GM23338 (cell line): ENCODE data around the gene SLBP. TPM values are rescaled to one million over a fixed set of nuclear protein-coding genes. Genes with fewer than 3 reads are reported as not detected.

Source experiments
- ATAC-seq: fragments of 200-7000 bp; cut with Tn5 transposase; 3 replicates; pipeline ENCODE4 v1.9.1; 2020
- DNase-seq: peaks from one replicate; pipeline ENCODE4 v3.0.0-alpha.2; 2015; ENCODE audit warnings: low spot score
- H2AFZ ChIP-seq: fragments of 200-600 bp; sonication (generic); 2 replicates; pipeline ENCODE4 v1.8.0; 2016; ENCODE audit warnings: antibody characterized with exemption, mild to moderate bottlenecking, moderate library complexity
- H3F3A ChIP-seq: fragments of 200-600 bp; sonication (generic); replicated peaks from 2 replicates; pipeline ENCODE4 v1.8.0; 2017; ENCODE audit warnings: antibody characterized with exemption, mixed run types, low read depth
- H3K27ac ChIP-seq: fragments of 200-600 bp; sonication (generic); 2 replicates; pipeline ENCODE4 v1.6.1; 2016; ENCODE audit warnings: low read depth
- H3K27me3 ChIP-seq: fragments of 200-600 bp; sonication (generic); 2 replicates; pipeline ENCODE4 v1.8.0; 2016; ENCODE audit warnings: mild to moderate bottlenecking, mixed run types, moderate library complexity; ENCODE audit not compliant: insufficient read depth
- H3K36me3 ChIP-seq: fragments of 200-600 bp; sonication (generic); 2 replicates; pipeline ENCODE4 v1.8.0; 2016; ENCODE audit warnings: mild to moderate bottlenecking; ENCODE audit not compliant: insufficient read depth
- H3K4me1 ChIP-seq: fragments of 200-600 bp; sonication (generic); 2 replicates; pipeline ENCODE4 v1.8.0; 2016; ENCODE audit warnings: mild to moderate bottlenecking, moderate library complexity; ENCODE audit not compliant: insufficient read depth
- H3K4me2 ChIP-seq: fragments of 200-600 bp; sonication (generic); 2 replicates; pipeline ENCODE4 v1.7.1; 2017; ENCODE audit warnings: mixed run types
- H3K4me3 ChIP-seq: fragments of 200-600 bp; sonication (generic); 2 replicates; pipeline ENCODE4 v1.6.1; 2016; ENCODE audit warnings: mixed run types
- H3K79me2 ChIP-seq: fragments of 200-600 bp; sonication (generic); replicated peaks from 2 replicates; pipeline ENCODE4 v1.8.0; 2017; ENCODE audit warnings: mild to moderate bottlenecking; ENCODE audit not compliant: insufficient read depth
- H3K9me2 ChIP-seq: fragments of 200-600 bp; sonication (generic); 2 replicates; pipeline ENCODE4 v1.8.0; 2017; ENCODE audit not compliant: insufficient read depth
- H4K20me1 ChIP-seq: fragments of 200-600 bp; sonication (generic); replicated peaks from 2 replicates; pipeline ENCODE4 v1.8.0; 2017; ENCODE audit warnings: mild to moderate bottlenecking; ENCODE audit not compliant: insufficient read depth
- H3K27ac Mint-ChIP-seq: 2 replicates; pipeline ENCODE4 v1.8.0; 2020; ENCODE audit warnings: inconsistent platforms, mild to moderate bottlenecking, moderate library complexity, mixed read lengths
- H3K27me3 Mint-ChIP-seq: 3 replicates; pipeline ENCODE4 v1.8.0; 2022; ENCODE audit warnings: low read depth, mild to moderate bottlenecking, moderate library complexity, mixed read lengths, inconsistent platforms; ENCODE audit not compliant: insufficient read depth, poor library complexity
- H3K36me3 Mint-ChIP-seq: 3 replicates; pipeline ENCODE4 v1.8.0; 2021; ENCODE audit warnings: low read depth, mild to moderate bottlenecking, inconsistent platforms, moderate library complexity, mixed read lengths
- H3K4me1 Mint-ChIP-seq: 3 replicates; pipeline ENCODE4 v1.8.0; 2020; ENCODE audit warnings: mild to moderate bottlenecking, inconsistent platforms, mixed read lengths
- H3K4me3 Mint-ChIP-seq: 3 replicates; pipeline ENCODE4 v1.8.0; 2021; ENCODE audit warnings: moderate library complexity, mild to moderate bottlenecking, inconsistent platforms, mixed read lengths
- H3K9me3 Mint-ChIP-seq: 3 replicates; pipeline ENCODE4 v1.8.0; 2020; ENCODE audit warnings: moderate library complexity, mild to moderate bottlenecking, inconsistent platforms, mixed read lengths
- CREB1 ChIP-seq: fragments of 250-450 bp; sonication (Bioruptor Pico); IDR thresholded peaks from 2 replicates; pipeline ENCODE4 v1.5.0; 2020; ENCODE audit warnings: low read depth, mild to moderate bottlenecking, moderate library complexity
- EZH2 ChIP-seq: fragments of 200-600 bp; sonication (generic); IDR thresholded peaks from one replicate; pipeline ENCODE4 v1.8.0; 2017; ENCODE audit warnings: antibody characterized with exemption, mild to moderate bottlenecking, low read depth; ENCODE audit not compliant: unreplicated experiment
- EZH2phosphoT487 ChIP-seq: fragments of 200-600 bp; sonication (generic); IDR thresholded peaks from one replicate; pipeline ENCODE4 v1.8.1; 2018; ENCODE audit warnings: antibody characterized with exemption; ENCODE audit not compliant: unreplicated experiment
- JUNB ChIP-seq: IDR thresholded peaks from one replicate; pipeline ENCODE4 v1.6.1; 2016; ENCODE audit warnings: antibody characterized with exemption; ENCODE audit not compliant: unreplicated experiment
- POLR2AphosphoS5 ChIP-seq: IDR thresholded peaks from 2 replicates; pipeline ENCODE4 v1.6.1; 2016; ENCODE audit warnings: antibody characterized with exemption, low read depth
- STAT1 ChIP-seq: IDR thresholded peaks from one replicate; pipeline ENCODE4 v1.6.1; 2016; ENCODE audit warnings: antibody characterized with exemption; ENCODE audit not compliant: unreplicated experiment
- ZNF114 ChIP-seq: fragments of 250-450 bp; sonication (Bioruptor Pico); IDR thresholded peaks from 2 replicates; pipeline ENCODE4 v1.5.0; 2020; ENCODE audit warnings: mild to moderate bottlenecking, moderate library complexity
- ZNF331 ChIP-seq: fragments of 250-450 bp; sonication (Bioruptor Pico); IDR thresholded peaks from 2 replicates; pipeline ENCODE4 v1.5.0; 2020; ENCODE audit warnings: low read depth, mild to moderate bottlenecking, moderate library complexity
- polyA plus RNA-seq: library from polyadenylated mRNA; unstranded; fragments of >200 nt; fragmentation: Nextera tagmentation; extraction: Ambion mirVana; gene quantifications from 2 replicates; pipeline ENCODE4 v1.2.1, GENCODE V29; 2016
- total RNA-seq: library from RNA; depleted of rRNA; stranded (reverse); fragments of >200 nt; shearing (Covaris generic); gene quantifications from 2 replicates; pipeline ENCODE4 v1.2.3, GENCODE V29; 2014
- TF ChIP-seq, protein P1 (sequence below), 2 experiments: fragments of 200-600 bp in 1 of 2; sonication (generic) in 1 of 2; conservative IDR thresholded peaks; 2 replicates each; pipeline versions ENCODE4 v1.5.1 to v1.6.1; 2016 to 2017; ENCODE audit warnings: antibody characterized with exemption in 2 of 2, low read depth in 2 of 2, mild to moderate bottlenecking in 2 of 2, moderate library complexity in 1 of 2
- TF ChIP-seq, protein P2 (sequence below): IDR thresholded peaks from one replicate; pipeline ENCODE4 v1.6.1; 2018; ENCODE audit warnings: antibody characterized with exemption; ENCODE audit not compliant: unreplicated experiment

Gene SLBP
- total and polyA plus RNA-seq, 2 experiments from 2014 or later: 54.4 to 58.6 TPM

DNA sequence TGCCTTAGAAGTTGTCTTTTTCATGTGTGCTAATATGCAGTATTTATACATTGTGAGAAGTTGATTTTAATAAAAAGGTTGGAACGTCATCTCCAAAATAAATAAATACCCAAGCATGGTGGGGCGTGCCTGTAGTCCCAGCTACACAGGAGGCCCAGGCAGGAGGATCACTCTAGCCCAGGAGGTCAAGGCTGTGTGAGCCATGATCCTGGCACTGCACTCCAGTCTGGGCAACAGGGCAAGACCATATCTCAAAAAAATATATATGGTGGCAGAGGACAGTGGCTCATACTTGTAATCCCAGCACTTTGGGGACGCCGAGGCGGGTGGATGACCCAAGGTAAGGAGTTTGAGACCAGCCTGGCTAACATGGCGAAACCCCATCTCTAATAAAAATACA, 6.4 kb downstream of the SLBP start:
- Mint-ChIP-seq H3K9me3 (no peaks in the 10 kb centered on the region), H3K27me3 (peaks cover 6% of the 10 kb centered on the region), H3K4me3 (no peak overlapping the region), H3K36me3 (peaks cover 58% of the 10 kb centered on the region), H3K27ac (no peak overlapping the region), H3K4me1 (peaks cover 6% of the 10 kb centered on the region; the same call in 1 of the 3 replicates)
- H3K27me3 ChIP-seq: no peaks in the 10 kb centered on the region
- H3F3A ChIP-seq: no peaks in the 10 kb centered on the region
- no peak overlapping the region for H3K4me3 ChIP-seq
- no peaks in the 10 kb centered on the region for H3K9me2 ChIP-seq
- H2AFZ ChIP-seq: no peak overlapping the region
- no peak for ATAC-seq
- H4K20me1 ChIP-seq: peaks cover 37% of the 10 kb centered on the region
- no peaks in the 10 kb centered on the region; the same call in 1 of the 2 replicates for H3K4me1 ChIP-seq
- no peak for DNase-seq
- peaks cover 89% of the 10 kb centered on the region for H3K79me2 ChIP-seq
- TF ChIP-seq POLR2AphosphoS5: no peak
- TF ChIP-seq JUNB: no peak
- TF ChIP-seq, protein P1, sequence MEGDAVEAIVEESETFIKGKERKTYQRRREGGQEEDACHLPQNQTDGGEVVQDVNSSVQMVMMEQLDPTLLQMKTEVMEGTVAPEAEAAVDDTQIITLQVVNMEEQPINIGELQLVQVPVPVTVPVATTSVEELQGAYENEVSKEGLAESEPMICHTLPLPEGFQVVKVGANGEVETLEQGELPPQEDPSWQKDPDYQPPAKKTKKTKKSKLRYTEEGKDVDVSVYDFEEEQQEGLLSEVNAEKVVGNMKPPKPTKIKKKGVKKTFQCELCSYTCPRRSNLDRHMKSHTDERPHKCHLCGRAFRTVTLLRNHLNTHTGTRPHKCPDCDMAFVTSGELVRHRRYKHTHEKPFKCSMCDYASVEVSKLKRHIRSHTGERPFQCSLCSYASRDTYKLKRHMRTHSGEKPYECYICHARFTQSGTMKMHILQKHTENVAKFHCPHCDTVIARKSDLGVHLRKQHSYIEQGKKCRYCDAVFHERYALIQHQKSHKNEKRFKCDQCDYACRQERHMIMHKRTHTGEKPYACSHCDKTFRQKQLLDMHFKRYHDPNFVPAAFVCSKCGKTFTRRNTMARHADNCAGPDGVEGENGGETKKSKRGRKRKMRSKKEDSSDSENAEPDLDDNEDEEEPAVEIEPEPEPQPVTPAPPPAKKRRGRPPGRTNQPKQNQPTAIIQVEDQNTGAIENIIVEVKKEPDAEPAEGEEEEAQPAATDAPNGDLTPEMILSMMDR (conservative IDR thresholded peaks at IDR 0.05; ENCODE audit: low read depth in 2 of 2): no peak
- TF ChIP-seq CREB1 (CRISPR knock-in tag): no peak
- no peak for TF ChIP-seq STAT1
- TF ChIP-seq, protein P2, sequence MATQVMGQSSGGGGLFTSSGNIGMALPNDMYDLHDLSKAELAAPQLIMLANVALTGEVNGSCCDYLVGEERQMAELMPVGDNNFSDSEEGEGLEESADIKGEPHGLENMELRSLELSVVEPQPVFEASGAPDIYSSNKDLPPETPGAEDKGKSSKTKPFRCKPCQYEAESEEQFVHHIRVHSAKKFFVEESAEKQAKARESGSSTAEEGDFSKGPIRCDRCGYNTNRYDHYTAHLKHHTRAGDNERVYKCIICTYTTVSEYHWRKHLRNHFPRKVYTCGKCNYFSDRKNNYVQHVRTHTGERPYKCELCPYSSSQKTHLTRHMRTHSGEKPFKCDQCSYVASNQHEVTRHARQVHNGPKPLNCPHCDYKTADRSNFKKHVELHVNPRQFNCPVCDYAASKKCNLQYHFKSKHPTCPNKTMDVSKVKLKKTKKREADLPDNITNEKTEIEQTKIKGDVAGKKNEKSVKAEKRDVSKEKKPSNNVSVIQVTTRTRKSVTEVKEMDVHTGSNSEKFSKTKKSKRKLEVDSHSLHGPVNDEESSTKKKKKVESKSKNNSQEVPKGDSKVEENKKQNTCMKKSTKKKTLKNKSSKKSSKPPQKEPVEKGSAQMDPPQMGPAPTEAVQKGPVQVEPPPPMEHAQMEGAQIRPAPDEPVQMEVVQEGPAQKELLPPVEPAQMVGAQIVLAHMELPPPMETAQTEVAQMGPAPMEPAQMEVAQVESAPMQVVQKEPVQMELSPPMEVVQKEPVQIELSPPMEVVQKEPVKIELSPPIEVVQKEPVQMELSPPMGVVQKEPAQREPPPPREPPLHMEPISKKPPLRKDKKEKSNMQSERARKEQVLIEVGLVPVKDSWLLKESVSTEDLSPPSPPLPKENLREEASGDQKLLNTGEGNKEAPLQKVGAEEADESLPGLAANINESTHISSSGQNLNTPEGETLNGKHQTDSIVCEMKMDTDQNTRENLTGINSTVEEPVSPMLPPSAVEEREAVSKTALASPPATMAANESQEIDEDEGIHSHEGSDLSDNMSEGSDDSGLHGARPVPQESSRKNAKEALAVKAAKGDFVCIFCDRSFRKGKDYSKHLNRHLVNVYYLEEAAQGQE: no peak
- no peak for TF ChIP-seq ZNF331 (CRISPR knock-in tag)
- TF ChIP-seq ZNF114: no peak
- no peak overlapping the region for H3K27ac ChIP-seq
- H3K4me2 ChIP-seq: no peak overlapping the region
- 0 out of 2 replicates have a peak, but pooled peaks cover 4% of the 10 kb centered on the region for H3K36me3 ChIP-seq

DNA sequence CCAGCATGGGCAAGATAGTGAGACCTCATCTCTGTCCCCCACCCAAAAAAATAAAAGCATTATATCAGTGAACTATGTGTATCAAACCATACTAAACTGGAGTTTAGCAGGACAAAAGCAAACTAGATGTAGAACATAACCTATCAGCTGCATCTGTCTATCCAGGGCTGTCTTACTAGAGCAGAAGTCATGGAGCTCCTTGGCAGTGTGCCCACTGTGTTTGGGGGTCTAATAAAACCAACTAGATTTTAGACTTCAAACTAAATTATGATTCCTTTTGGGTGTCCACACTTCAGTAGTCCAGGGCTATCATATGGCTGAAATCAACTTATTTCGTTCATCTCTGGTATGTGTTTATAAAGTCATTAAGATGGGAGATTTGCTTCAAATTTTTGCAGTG, 8.3 kb downstream of the SLBP start:
- Mint-ChIP-seq H3K9me3 (no peaks in the 10 kb centered on the region), H3K27ac (no peak overlapping the region), H3K36me3 (peaks cover 55% of the 10 kb centered on the region), H3K27me3 (peaks cover 3% of the 10 kb centered on the region), H3K4me3 (no peak overlapping the region), H3K4me1 (no peaks in the 10 kb centered on the region)
- H3K4me1 ChIP-seq: no peaks in the 10 kb centered on the region
- H3K36me3 ChIP-seq: 0 out of 2 replicates have a peak, but pooled peaks cover 2% of the 10 kb centered on the region
- peaks cover 31% of the 10 kb centered on the region for H4K20me1 ChIP-seq
- no peak overlapping the region for H3K4me3 ChIP-seq
- H2AFZ ChIP-seq: no peak overlapping the region
- no peak for ATAC-seq
- no peaks in the 10 kb centered on the region for H3K27me3 ChIP-seq
- no peak overlapping the region for H3K4me2 ChIP-seq
- peaks cover 74% of the 10 kb centered on the region for H3K79me2 ChIP-seq
- no peak overlapping the region for H3K27ac ChIP-seq
- no peak for DNase-seq
- no peaks in the 10 kb centered on the region for H3K9me2 ChIP-seq
- H3F3A ChIP-seq: no peaks in the 10 kb centered on the region
- TF ChIP-seq EZH2 (no peak), STAT1 (no peak), POLR2AphosphoS5 (no peak), EZH2phosphoT487 (no peak)
- TF ChIP-seq, protein P2: no peak
